Endothelial cell of umbilical vein (primary cell): ENCODE data around the gene ADAMTSL2. TPM values are rescaled to one million over a fixed set of nuclear protein-coding genes. Genes with fewer than 3 reads are reported as not detected.

Source experiments
- BruUV-seq: library from RNA; stranded (reverse); fragments of 400-500 nt; replicated peaks from 2 replicates; lab custom pipeline; 2021; lab: Mats Ljungman, UMichigan
- CTCF ChIA-PET: fragments of 300-600, 350-600 bp; sonication (Branson Sonifier 250); formaldehyde crosslinking; loops from one replicate; lab custom pipeline; 2021; ENCODE audit warnings: antibody characterized with exemption, inconsistent platforms; lab: Charles Lee
- POLR2A ChIA-PET: fragments of 300-600, 350-600 bp; sonication (Branson Sonifier 250); formaldehyde crosslinking; loops from one replicate; lab custom pipeline; 2021; ENCODE audit warnings: antibody characterized with exemption, inconsistent platforms; lab: Charles Lee
- DNase-seq: peaks from one replicate; pipeline ENCODE4 v3.0.0-alpha.2; 2011; ENCODE audit warnings: low read depth, low spot score
- FAIRE-seq: peaks from 2 replicates; lab custom pipeline; 2011; peaks lifted over from hg19 to GRCh38; lab: Jason Lieb, UNC
- H2AFZ ChIP-seq: 2 replicates; pipeline ENCODE4 v1.6.0; 2012; ENCODE audit warnings: low read depth, low read length, control low read depth, inconsistent platforms
- H3K27ac ChIP-seq: 2 replicates; pipeline ENCODE4 v1.5.1; 2011; ENCODE audit warnings: low read depth, mild to moderate bottlenecking, control low read depth, low read length, moderate library complexity; ENCODE audit not compliant: insufficient read depth
- H3K27me3 ChIP-seq, 2 experiments: 2 replicates each; pipeline versions ENCODE4 v1.6.0 to v1.6.1; 2011; ENCODE audit warnings: low read length in 2 of 2, mixed read lengths in 1 of 2; ENCODE audit not compliant: control insufficient read depth in 2 of 2, insufficient read depth in 2 of 2
- H3K36me3 ChIP-seq, 2 experiments: 2 replicates in 1 of 2; 3 replicates in 1 of 2; pipeline ENCODE4 v1.5.1; 2011; ENCODE audit warnings: low read length in 2 of 2, mild to moderate bottlenecking in 1 of 2, moderate library complexity in 1 of 2; ENCODE audit not compliant: control insufficient read depth in 2 of 2, insufficient read depth in 2 of 2; ENCODE audit errors: extremely low read depth in 1 of 2
- H3K4me1 ChIP-seq: 3 replicates; pipeline ENCODE4 v1.5.1; 2011; ENCODE audit warnings: mild to moderate bottlenecking, low read length; ENCODE audit not compliant: control insufficient read depth, insufficient read depth; ENCODE audit errors: extremely low read depth
- H3K4me2 ChIP-seq: 2 replicates; pipeline ENCODE4 v1.6.1; 2011; ENCODE audit warnings: low read length, control low read depth, mixed read lengths; ENCODE audit not compliant: insufficient read depth
- H3K4me3 ChIP-seq, 3 experiments: fragments of 200-600 bp in 1 of 3; sonication (generic), shearing (Covaris generic) in 1 of 3; replicated peaks in 1 of 3; 2 replicates each; pipeline ENCODE4 v1.5.1; 2011 to 2016; ENCODE audit warnings: control low read depth in 3 of 3, low read length in 3 of 3, mild to moderate bottlenecking in 2 of 3, inconsistent platforms in 1 of 3, low read depth in 1 of 3, moderate library complexity in 1 of 3; ENCODE audit not compliant: insufficient read depth in 1 of 3
- H3K79me2 ChIP-seq: 2 replicates; pipeline ENCODE4 v1.6.0; 2012; ENCODE audit warnings: low read length, inconsistent platforms; ENCODE audit not compliant: control insufficient read depth, insufficient read depth
- H3K9ac ChIP-seq: replicated peaks from 2 replicates; pipeline ENCODE3; 2011; ENCODE audit warnings: low read length, control low read depth; ENCODE audit not compliant: insufficient read depth; ENCODE audit errors: extremely low read depth
- H3K9me1 ChIP-seq: replicated peaks from 3 replicates; pipeline ENCODE4 v1.6.0; 2011; ENCODE audit warnings: mild to moderate bottlenecking, low read length; ENCODE audit not compliant: control insufficient read depth, insufficient read depth; ENCODE audit errors: extremely low read depth
- H3K9me3 ChIP-seq: replicated peaks from 2 replicates; pipeline ENCODE4 v1.5.1; 2012; ENCODE audit warnings: low read length, inconsistent platforms; ENCODE audit not compliant: control insufficient read depth, insufficient read depth
- H4K20me1 ChIP-seq: replicated peaks from 2 replicates; pipeline ENCODE3; 2011; ENCODE audit warnings: mild to moderate bottlenecking, low read length; ENCODE audit not compliant: control insufficient read depth, insufficient read depth; ENCODE audit errors: extremely low read depth
- CTCF ChIP-seq, 2 donors: IDR thresholded peaks; 1 replicate in 1 of 2; 2 replicates in 1 of 2; pipeline ENCODE4 v1.5.1; 2011; ENCODE audit warnings: low read length in 2 of 2, mild to moderate bottlenecking in 2 of 2, moderate library complexity in 2 of 2, control low read depth in 1 of 2, inconsistent platforms in 1 of 2, low read depth in 1 of 2; ENCODE audit not compliant: insufficient read depth in 1 of 2; ENCODE audit errors: extremely low read depth in 1 of 2
- EZH2 ChIP-seq: IDR thresholded peaks from 2 replicates; pipeline ENCODE4 v1.6.1; 2012; ENCODE audit warnings: borderline replicate concordance, low read depth, mild to moderate bottlenecking, moderate library complexity, low read length, inconsistent platforms; ENCODE audit not compliant: severe bottlenecking
- FOS ChIP-seq: IDR thresholded peaks from 2 replicates; pipeline ENCODE4 v1.6.1; 2011; ENCODE audit warnings: mild to moderate bottlenecking, low read length, moderate library complexity, borderline replicate concordance; ENCODE audit not compliant: insufficient read depth
- GATA2 ChIP-seq: IDR thresholded peaks from 2 replicates; pipeline ENCODE4 v1.7.0; 2011; ENCODE audit warnings: low read depth, mild to moderate bottlenecking, moderate library complexity, mixed read lengths, low read length; ENCODE audit not compliant: insufficient read length, insufficient read depth
- JUN ChIP-seq: IDR thresholded peaks from 2 replicates; pipeline ENCODE4 v1.6.1; 2011; ENCODE audit warnings: borderline replicate concordance, low read depth; ENCODE audit not compliant: insufficient read length, insufficient read depth
- MAX ChIP-seq: IDR thresholded peaks from 2 replicates; pipeline ENCODE4 v1.6.1; 2011; ENCODE audit not compliant: insufficient read depth, insufficient read length
- MYC ChIP-seq: IDR thresholded peaks from one replicate; pipeline ENCODE4 v1.6.1; 2011; ENCODE audit warnings: mild to moderate bottlenecking, low read depth, low read length
- POLR2A ChIP-seq: IDR thresholded peaks from 2 replicates; pipeline ENCODE4 v1.6.1; 2012; ENCODE audit warnings: low read depth, mild to moderate bottlenecking, control low read depth, low read length
- POLR2AphosphoS5 ChIP-seq: IDR thresholded peaks from 2 replicates; pipeline ENCODE4 v1.6.1; 2012; ENCODE audit warnings: low read depth, mild to moderate bottlenecking, control low read depth, low read length, moderate library complexity; ENCODE audit not compliant: insufficient read depth
- dilution Hi-C: fragments of 300-500 bp; cut with MboI; formaldehyde crosslinking; loops from one replicate; pipeline ENCODE4 v1.15.0; 2019; ENCODE audit warnings: low sequenced_read_pairs; ENCODE audit not compliant: extremely low pct_ligation_motif_present
- intact Hi-C: fragments of 100-400 bp; cut with micrococcal nuclease; formaldehyde crosslinking; loops from one replicate; pipeline ENCODE4 v1.10.0; 2022
- polyA plus RNA-seq, 4 experiments: library from polyadenylated mRNA; depleted of rRNA in 3 of 4; stranded (reverse) in 3 of 4; unstranded in 1 of 4; fragments of >200 nt; gene quantifications; 2 replicates each; pipeline versions ENCODE4 v1.2.1 to v1.2.3, GENCODE V29; 2011 to 2012; ENCODE audit warnings: missing spikeins in 1 of 4
- total RNA-seq: library from RNA; stranded (reverse); gene quantifications from 2 replicates; pipeline ENCODE4 v1.2.3, GENCODE V29; 2021

The ADAMTSL2 gene
- total and polyA plus RNA-seq, 2 donors (not counting 3 experiments of a cell fraction or from before 2014, with no cell fraction given), result not detected

- Histone ChIP-seq H2AFZ (no peak overlapping the region), H3K9ac (no peak overlapping the region), H3K4me3 (no peak overlapping the region), H3K79me2 (no peaks in the 10 kb centered on the region), H3K9me3 (no peaks in the 10 kb centered on the region), H3K27me3 (no peaks in the 10 kb centered on the region), H3K27ac (no peak overlapping the region), H3K4me2 (no peak overlapping the region), H4K20me1 (no peaks in the 10 kb centered on the region), H3K4me1 (no peaks in the 10 kb centered on the region), H3K36me3 (no peaks in the 10 kb centered on the region), H3K9me1 (no peaks in the 10 kb centered on the region)
- POLR2A ChIA-PET, result no interaction called here
- dilution Hi-C loops, result no loop called here
- intact Hi-C loops, result no loop called here
- TF ChIP-seq JUN, result no peak
- TF ChIP-seq MYC, result no peak
- TF ChIP-seq POLR2A, result no peak
- TF ChIP-seq FOS, result no peak
- TF ChIP-seq MAX, result no peak
- TF ChIP-seq CTCF (IDR thresholded peaks at IDR 0.05; ENCODE audit: extremely low read depth in 1 of 2, insufficient read depth in 1 of 2, low read depth in 1 of 2, low read length in 2 of 2), result no peak
- TF ChIP-seq EZH2, result no peak
- no peak for TF ChIP-seq GATA2
- no peak for TF ChIP-seq POLR2AphosphoS5
- CTCF ChIA-PET, result no interaction called here
- BruUV-seq, result no TSS peak
- no peak for DNase-seq
- no peak for FAIRE-seq
Measured at GRCh38 chr9:133566382-133566781, 31.9 kb downstream of the ADAMTSL2 start.
